CD4-positive, alpha-beta T cell treated with Interferon gamma for 1 hour (primary cell): ENCODE measurements around the gene UHRF2.
"Not testable (repeated sequence)": the region's sequence is repeated elsewhere in the genome, so short reads cannot be mapped to it uniquely, and the experiment has no call there.

Experiments
- DNase-seq: peaks from one replicate; pipeline ENCODE4 v3.0.0-alpha.2; 2020

UHRF2 gene

GRCh38 chr9:6431038-6431437 lies 18.0 kb downstream of the UHRF2 start:
- DNase-seq = no peak

DNA sequence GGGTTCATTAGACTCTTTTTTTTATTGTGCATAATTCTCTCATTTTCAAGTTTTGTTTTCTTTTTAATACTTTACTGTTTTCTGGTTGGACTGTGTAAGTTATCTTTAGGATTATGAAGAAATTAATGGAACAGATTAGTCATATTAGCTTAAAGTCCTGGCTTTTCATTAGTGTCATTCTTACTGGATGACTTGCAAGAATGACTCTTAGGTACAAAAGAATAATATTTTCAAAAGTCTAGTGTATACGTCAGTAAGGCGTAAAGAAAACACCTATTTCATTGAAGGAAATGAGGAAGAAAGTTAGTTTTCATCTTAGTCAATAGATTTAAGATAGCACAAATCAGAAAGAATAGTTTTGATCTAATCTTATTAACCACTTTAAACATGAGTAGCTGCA lies 20.4 kb downstream of the UHRF2 start:
- no peak for DNase-seq

- DNase-seq = no peak
Measured at GRCh38 chr9:6439051-6439703, 26.2 kb downstream of the UHRF2 start.

GRCh38 chr9:6440405-6440804 lies 27.4 kb downstream of the UHRF2 start:
- DNase-seq = no peak

DNA sequence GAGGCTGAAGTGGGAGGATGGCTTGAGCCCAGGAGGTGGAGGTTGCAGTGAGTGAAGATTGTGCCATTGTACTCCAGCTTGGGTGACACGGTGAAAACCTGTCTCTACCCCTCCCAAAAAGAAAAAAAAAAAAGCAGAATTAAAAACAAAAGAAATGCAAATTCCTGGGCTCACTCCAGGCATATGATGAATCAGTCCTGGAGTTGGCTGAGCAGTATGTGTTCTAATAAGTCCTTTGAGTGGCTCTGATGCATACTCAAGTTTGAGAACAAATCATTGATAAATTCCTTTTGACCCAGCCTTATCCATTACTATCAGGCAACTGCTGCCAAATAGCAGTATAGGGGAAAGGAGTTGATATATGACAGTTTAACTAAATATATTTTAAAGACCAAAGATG lies 28.3 kb downstream of the UHRF2 start:
- no peak for DNase-seq

- no peak for DNase-seq
Measured at GRCh38 chr9:6443661-6444060, 30.7 kb downstream of the UHRF2 start.

- DNase-seq = no peak
Measured at GRCh38 chr9:6444128-6444527, 31.1 kb downstream of the UHRF2 start.

DNA sequence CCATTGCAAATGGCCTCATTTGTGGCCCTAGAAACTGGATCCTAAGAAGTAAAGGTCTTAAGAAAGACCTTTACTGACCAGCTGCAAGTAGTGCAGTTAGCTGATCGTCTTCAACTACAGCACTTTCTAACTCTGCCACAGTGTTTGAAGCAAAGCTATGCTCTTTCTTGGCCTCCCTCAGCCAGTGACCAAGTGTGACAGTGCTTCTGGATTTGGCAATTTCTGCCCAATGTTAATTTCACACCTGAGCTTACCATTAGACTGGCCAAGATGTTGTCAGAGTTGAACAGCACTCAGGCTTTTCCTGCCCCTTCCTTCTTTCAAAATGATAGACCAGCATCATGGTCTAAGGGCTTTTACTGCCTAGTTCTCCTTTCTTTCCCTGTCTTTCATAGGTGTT lies 36.1 kb downstream of the UHRF2 start:
- no peak for DNase-seq

DNA sequence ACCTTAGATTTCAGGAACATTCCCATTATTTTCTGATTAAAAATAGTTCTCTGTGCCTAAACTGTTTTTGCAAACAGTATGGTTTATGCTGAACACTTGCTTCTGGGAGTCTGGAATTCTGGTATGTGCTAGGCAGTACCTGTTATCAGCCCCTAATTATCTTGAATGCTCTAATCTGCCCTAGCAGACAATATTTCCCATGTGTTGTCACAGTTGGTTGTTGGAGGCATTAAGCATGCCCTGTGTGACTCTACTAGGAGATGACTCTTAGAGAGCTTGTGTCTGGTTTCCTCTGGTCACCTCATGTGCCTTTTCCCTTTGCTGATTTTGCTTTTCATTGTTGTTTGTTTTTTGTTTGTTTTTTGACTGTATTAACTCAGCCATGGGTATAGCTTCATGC lies 36.6 kb downstream of the UHRF2 start:
- no peak for DNase-seq

GRCh38 chr9:6450641-6451375 lies 37.8 kb downstream of the UHRF2 start:
- DNase-seq = no peak

GRCh38 chr9:6455292-6455691 lies 42.3 kb downstream of the UHRF2 start:
- not testable (repeated sequence) for DNase-seq

- not testable (repeated sequence) for DNase-seq
Measured at GRCh38 chr9:6458704-6459103, 45.7 kb downstream of the UHRF2 start.

GRCh38 chr9:6459718-6460117 lies 46.7 kb downstream of the UHRF2 start:
- no peak for DNase-seq

- no peak for DNase-seq
Measured at GRCh38 chr9:6460189-6460768, 47.3 kb downstream of the UHRF2 start.

DNA sequence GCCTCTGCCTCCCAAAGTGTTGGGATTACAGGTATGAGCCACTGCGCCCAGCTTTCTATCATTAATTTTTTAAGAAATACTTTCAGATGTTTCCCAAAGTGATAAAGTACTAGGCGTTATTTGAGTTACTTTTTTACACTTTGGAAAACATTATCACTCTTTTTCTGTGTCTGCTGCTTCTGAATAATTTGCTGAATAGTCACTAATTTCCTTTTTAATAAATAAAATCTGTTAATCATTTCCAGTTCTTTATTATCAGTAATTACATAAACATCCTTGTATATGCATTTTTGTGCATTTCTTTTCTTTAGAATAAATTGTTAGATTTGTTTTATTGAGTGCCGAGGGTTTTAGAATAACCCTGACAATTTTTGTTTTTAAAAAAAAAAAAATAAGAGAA lies 48.6 kb downstream of the UHRF2 start:
- no peak for DNase-seq

DNA sequence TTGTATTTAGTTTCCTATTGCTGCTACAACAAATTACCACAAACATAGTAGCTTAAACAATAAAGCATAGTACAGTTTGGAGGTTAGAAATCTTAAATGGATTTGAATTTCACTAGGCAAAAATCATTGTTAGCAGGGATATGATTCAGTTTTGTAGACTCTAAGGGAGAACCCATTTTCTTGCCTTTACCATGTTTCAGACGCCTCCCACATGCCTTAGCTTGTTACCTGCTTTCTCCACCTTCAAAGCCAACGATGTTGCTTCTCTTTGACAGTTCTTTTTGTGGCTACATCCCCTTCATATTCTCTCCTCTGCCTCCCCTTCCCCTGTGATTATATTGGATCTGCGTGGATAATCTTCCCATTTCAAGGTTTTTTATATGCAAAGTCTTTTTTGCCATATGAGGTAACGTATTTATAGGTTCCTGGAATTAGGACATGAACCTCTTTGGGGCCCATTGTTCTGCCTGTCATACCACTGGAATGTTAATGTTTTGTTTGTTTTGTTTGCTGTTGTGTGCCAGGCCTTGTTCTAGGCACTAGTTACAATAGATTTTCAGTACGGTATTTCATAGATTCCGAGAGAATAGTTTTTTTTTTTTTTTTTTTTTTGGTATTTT lies 54.1 kb downstream of the UHRF2 start:
- DNase-seq = no peak

DNA sequence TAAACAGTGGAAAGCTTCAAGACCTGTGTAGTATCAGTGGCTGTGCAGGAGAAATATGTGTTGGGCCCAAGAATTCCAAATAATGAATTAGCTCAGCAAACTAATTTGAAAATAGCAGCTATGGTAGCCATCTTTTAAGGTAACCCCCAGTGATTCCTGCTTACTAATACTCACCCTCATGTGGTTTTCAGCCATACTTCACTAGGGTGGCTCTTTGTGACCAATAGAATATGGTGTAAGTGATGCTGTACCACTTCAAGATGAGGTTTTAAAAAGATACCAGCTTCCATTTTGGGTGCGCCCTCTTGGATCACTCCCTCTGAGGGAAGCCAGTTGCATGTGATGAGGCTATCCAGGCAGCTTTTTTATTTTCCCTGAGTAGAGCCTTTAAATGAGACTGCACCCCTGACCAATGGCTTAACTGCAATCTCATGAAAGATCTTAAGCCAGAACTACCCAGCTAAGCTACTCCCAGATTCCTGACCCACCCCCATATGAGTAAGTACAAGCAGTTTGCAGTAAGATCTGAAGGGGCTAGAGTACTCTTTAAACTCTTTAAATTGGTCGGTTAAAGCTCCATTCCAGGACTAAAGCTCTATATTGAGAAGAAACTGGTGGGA lies 58.3 kb downstream of the UHRF2 start:
- DNase-seq = no peak

DNA sequence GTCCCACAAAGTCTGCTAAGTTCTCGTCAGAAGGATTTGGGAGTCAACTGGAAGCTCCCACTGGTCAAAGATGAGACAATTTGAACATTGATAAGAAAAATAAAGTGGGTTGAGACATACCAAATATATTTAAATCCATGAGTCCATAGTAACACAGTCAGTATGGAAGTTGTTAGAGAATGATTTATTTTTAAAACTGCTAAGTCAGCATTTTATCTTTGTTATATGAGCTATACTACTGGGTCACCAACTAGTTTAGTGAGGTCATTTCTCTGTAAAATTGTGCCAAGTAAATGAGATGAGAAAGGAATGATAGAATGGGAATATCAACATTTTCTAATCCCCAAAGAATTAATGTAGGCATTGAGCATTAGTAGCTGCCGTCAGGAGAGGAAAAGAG lies 60.2 kb downstream of the UHRF2 start:
- no peak for DNase-seq

GRCh38 chr9:6479959-6480358 lies 67.0 kb downstream of the UHRF2 start:
- no peak for DNase-seq

DNA sequence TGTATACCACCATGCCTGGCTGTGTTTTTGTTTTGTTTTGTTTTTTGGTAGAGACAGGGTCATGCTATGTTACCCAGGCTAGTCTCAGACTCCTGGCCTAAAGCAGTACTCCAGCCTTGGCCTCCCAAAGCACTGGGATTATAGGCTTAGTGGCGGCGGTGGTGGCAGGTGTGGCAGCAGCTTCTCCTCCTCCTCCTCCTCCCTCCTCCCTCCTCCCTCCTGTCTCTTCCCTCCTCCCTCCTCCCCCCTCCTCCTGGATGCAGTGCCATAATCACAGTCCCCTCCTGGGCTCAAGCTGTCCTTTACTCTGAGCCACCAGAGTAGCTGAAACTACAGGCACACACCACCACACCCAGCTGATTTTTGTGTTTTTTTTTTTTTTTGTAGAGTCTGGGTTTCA lies 71.2 kb downstream of the UHRF2 start:
- DNase-seq = no peak

DNA sequence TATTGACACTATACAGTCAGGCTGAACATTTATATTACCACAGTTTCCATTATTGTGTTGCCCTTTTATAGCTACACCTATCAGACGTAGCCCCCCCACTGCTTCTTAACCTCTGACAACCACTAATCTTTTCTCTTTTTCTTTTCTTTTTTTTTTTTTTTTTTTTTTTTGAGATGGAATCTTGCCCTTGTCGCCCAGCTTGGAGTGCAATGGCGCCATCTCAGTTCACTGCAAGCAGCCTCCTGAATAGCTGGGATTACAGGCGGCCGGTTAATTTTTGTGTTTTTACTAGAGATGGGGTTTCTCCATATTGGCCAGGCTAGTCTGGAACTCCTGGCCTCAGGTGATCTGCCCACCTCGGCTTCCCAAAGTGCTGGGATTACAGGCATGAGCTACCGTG lies 75.4 kb downstream of the UHRF2 start:
- DNase-seq = no peak

- DNase-seq = no peak
Measured at GRCh38 chr9:6489099-6489498, 76.1 kb downstream of the UHRF2 start.

DNA sequence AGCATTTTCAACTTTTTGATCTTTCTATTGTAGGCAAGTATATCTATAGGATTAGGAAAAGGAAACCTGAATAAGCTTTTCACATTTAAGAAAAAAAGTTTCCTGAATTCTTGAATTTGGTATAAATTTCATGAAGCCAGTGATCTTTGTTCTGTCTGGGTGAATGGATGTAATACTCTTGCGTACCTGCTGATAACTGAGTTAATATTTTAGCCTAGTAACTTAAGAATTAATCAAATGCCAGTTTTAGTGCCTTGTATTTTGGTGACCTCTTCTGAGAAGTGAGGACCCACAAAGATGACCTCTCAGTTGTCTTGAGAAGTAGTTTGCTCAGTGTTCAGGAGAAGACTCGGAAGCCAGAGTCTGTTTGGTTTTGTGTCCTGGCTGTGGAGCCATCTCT lies 77.9 kb downstream of the UHRF2 start:
- no peak for DNase-seq

DNA sequence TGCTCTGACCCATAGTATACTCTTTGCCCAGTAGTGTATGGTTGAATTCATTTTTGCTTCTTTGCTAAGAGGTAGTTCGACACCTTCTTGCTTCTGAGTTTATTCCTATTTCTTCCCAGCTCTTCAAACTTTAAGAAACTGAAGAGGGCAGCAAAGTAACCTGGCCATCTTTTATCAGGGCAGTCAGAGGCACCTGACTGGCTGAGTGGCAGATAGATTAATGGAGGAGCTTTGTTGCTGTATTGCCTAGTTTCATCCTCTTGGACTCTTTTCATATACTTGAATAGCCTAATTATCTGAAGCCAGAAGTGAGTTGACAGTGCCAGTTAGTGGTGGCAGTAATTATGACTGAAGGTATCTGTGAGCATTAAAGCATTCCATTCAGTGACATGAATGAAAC lies 82.5 kb downstream of the UHRF2 start:
- no peak for DNase-seq
